Activated gamma-delta T cell (primary cell): ENCODE results near the gene ZNF648.
"Not testable (repeated sequence)": the region's sequence is repeated elsewhere in the genome, so short reads cannot be mapped to it uniquely, and the experiment has no call there.

ENCODE experiments used
- DNase-seq: peaks from one replicate; lab custom pipeline; 2025; lab: John Stamatoyannopoulos, UW
- total RNA-seq, 2 donors: gene quantifications; one replicate each; lab custom pipeline; 2026; lab: John Stamatoyannopoulos, UW

ZNF648 gene, protein sequence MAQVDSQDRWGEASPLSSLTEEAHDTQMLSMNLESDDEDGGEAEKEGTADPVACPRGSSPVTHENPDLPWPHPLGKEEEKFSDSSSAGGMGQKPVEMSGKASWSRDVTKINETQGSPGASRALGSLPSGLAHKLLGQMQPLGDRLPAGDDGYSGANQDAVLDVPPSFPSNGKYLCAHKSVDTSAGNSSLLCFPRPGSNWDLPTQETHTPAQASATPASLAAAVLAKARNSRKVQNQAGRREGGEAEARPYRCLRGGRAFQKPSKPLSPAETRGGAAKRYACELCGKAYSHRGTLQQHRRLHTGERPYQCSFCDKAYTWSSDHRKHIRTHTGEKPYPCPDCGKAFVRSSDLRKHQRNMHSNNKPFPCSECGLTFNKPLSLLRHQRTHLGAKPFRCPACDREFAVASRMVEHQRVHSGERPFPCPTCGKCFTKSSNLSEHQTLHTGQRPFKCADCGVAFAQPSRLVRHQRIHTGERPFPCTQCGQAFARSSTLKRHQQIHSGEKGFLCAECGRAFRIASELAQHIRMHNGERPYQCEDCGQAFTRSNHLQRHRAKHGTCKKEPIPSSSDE
- 0 to 0.04 reads per million in 2 donors for total RNA-seq

DNA sequence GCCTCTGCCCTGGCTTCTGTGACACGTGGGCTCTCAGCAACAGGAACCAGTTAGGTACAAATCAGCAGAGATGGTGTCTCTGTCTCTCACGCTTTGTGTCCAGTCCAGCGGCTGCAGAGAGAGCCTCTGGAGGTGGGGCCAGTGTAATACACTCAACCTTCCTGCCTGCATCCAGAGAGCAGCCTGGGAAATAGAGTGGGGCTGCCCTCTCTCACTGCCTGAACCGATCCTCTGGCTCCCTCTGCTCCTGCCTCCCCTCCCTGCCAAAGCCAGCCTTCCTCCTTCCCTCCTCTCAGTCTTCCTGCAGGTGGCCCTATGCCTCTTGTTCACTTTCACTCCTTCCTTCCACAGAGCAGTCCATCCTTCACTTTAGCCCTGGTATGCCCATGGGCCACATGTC, at the start of gene ZNF648:
Gene ZNF648 (minus strand): TSS at position 119 of the 400 bp plus-strand sequence. CDS start 3,702 bp downstream, outside the sequence.
- no peak for DNase-seq

DNA sequence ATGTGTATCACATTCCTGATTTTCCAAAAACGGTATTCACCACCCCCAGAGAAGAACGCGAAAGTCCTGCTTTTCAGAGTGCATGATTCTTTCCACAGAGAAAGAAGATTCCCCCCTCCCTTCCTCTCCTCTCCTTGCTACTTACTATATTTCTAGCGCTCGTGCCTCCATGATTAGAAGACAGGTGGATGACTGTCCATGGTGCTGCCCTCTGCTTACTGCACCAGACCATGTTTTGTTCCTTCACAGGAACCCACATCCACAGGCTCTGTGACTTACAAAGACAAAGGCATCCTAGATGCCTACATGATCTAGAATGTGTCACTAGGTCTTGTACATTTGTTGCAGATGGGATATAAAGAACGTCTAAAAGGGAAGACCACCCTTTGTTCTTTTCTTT, 49.1 kb upstream of the ZNF648 start:
- no peak for DNase-seq

DNA sequence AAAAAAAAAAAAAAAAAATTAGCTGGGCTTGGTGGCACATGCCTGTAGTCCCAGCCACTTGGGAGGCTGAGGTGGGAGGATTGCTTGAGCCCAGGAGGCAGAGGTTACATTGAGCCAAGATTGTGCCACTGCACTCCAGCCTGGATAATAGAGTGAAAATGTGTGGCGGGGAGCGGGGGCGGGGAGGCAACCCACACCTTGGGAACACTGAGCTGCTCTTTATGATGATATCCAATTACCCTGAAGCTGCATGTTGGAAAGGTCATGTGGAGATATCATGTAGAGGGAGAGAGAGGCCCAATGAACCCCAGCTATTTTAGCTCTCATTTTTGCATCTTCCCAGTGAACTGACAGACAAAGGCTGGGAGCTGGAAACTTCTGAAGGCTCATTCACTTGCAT, 48.3 kb upstream of the ZNF648 start:
- no peak for DNase-seq

DNA sequence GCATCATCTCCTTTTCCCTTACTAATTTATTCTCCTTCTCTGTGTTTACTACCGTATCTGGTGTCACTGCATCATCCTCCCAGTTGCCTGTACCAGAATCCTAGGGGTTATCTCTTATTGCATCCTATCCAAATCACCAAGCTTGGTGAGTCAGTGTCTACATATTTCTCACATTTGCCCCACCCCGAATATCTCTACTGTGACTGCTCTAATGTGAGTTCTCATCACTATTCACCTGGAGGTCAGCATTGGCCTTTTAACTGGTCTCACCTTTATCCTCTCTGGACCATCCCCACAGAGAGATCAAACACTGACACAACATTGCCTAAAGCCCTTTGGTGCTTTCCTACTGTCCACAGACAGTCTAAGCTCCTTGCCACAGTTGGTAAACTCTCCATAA, 45.7 kb upstream of the ZNF648 start:
- DNase-seq = no peak

DNA sequence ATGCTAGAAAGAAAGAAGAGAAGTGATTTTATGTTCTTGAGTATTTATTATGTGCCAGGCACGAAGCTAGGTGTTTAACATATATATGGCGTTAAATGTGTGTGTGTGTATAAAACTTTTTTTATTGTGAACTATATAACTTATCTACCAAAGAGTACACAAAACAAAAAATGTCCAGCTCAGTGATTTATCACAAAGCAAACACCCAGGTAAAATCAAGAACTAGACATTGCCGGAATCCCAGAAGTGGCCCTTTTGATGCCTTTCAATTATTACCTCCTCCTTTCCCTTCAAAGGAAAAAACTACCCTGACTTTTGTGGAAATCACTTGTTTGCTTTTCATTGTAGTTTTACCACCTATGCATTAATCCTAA, 40.5 kb upstream of the ZNF648 start:
- no peak for DNase-seq

DNA sequence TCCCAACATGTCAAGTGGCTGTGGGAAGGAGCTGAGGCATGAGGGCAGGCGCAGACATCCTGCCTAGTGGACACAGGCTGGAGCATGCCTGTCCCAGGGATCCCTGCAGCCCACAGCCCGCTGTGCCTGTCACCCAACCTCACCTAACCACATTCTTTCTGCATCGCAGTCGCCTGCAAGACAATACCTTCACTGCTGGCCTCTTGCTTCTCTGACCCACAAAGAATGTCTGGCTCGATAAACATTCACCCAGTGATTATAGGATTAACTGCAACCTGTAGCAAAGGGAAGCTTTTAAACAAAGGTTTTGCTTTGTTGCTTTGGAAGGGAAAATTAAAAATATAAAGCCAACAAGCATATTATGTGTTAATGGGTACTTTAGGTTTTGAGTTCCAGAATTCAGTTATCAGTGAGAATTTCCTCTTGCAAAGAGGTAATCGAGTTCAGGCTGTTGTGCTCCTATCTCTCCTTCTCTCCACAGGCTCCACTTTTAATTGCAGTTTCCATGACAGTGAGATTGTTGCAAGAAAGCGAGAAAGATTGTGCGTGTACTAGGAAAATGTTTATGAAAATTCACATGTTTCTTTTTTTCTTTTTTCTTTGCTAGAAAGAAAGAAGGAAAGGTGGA, 40.0 kb upstream of the ZNF648 start:
- DNase-seq = no peak

DNA sequence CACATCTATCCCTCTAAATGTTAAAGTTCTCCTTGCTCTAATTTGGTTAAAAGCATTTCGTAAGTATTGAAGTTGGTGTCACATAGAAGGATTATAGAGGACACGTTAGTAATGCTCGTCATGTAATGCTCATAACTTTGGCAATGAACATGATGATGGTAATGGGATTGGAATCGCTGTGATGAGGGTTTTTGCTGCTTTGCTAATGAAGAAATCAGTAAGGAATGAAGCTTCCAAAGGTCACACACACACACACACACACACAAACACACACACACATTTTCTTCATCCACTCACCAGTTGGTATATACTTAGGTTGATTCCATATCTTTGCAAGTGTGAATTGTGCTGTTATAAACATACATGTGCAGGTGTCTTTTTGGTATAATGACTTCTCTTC, 36.8 kb upstream of the ZNF648 start:
- no peak for DNase-seq

DNA sequence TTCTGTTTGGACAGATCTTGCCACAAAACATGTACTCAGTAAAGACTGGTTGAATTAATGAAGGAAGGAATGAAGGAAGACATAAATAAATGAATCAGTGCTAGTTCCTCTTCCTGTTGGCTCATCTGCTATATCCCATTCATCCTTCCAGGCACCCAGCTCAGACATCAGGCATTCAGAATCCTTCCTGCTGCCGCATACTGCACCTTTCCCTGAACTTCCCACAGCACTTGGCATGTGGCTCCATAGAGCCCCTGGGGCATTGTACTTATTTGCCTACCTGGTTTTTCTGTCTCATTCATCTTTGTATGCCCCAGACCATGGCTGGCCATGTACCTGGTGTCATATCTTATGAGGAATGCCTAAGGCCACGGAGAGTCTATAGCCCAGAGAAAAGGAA, 34.4 kb upstream of the ZNF648 start:
- DNase-seq = no peak

DNA sequence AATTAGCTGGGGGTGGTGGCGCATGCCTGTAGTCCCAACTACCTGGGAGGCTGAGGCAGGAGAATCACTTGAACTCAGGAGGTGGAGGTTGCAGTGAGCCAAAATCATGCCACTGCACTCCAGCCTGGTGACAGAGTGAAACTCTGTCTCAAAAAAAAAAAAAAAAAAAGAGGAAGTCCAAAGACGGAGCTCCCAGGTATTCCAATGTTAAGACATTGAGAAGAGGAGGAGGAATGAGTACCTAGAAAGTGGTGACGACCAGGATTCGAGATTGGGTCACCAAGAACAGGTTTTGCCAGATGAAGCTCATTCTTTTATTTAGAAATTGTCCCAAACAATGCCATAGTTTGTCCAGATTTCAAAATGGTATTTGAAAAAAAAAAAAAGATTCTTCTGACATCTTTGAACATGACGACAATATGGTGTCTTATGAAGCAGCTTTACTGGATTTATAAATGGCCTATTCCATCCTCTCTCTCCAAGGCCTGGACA, 33.0 kb upstream of the ZNF648 start:
- not testable (repeated sequence) for DNase-seq

DNA sequence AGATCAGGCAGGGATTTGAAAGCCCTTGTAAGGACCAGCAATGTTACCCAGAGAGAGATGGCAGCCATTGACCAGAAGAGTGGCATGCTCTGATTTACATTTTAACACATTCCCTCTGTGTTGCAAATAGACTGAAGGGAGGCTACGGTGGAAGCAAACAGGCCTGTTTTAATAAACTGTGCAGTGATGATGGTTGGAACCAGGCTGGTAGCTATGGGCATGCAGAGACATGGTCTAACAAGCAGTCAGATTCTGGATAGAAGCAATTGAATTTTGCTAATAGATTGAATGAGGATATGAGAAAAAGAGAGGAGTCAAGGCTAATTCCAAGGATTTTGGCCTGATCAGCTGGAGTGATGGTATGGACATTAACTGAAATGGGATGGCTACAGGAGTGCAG, 32.3 kb upstream of the ZNF648 start:
- no peak for DNase-seq

DNA sequence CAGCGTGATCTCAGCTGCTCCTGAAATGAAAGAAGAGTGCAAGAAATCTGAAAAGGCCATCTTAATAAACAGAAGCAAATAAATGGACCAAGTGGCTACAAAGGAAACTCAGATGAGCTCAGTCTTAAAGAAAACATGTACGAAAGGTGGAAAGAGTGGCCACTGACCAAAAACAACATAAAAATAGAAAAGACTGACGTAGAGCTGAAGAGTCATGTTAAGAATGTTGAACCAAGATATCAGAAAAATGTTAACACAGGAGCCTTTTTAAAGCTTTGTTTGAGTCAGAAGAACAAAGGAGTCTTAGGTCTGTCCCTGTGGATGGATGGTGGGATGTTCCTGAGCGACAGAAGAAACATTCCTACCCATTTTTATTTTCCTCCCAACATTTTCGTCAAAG, 30.8 kb upstream of the ZNF648 start:
- no peak for DNase-seq

DNA sequence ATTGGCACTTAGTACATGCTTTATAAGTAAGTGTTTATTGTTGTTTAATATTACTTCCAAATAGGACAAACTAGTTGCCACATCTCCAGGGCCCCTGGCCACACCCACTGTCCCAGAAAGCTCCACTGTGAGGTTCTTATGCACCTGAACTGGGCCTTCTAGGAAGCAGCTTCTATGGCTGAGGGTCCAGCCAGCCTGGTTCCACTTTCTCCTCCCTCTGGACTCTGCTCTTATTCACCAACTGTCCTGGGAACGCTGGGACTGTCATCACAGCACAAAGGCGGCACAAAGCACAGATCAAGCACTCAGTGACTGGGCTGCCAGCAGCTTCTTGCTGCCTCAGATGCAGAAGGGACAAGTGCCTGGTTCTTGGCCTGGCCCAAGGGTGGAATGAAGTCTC, 29.6 kb upstream of the ZNF648 start:
- DNase-seq = no peak

DNA sequence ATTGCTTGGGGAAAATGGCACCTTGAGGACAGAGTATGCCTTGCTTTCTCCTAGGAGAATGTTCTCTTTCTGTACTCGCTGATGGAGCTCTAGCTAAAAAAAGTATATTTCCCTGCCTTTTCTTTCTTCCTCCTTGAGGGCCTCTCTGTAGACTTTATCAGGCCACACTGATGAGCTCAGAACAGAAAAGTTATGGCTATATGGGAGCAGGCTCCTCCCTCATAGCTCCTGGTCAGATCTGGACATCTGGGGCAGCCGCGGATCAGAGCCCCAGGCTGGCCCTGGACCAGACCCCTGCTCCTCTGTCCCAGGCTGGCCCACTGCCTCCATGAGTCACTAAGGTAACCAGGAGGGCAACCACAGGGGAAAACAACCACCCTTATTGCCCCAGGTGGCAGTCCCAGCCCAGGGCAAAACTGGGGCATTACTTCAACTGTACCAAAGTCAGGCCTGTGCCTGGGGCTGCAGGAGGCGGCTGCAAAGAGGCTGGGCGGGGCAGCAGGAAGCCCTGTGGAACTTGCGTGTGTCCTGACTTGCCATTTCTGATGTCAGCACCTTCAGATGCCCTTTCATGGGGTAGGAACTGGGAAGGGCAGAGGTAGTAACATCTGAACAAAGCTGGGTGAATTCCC, 26.3 kb upstream of the ZNF648 start:
- DNase-seq = no peak

DNA sequence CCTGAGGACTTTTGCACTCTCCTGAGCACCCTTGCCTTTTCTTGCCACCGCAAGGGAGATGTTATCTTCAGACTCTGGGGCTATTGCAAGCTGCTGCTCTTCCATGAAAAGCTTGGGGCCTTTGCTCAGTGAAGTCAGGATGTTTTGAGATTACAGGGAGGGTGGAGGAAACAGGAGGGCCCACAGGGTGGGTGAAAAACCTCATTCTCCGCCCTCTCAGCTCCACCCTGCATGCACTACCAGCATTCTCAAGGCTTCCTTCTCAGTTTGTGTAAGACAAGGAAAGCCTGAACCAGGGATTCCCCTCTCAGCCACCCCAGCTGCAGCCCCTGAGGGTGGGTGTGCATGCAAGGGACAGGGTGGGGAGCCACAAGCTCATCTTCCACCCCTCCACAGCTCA, 25.8 kb upstream of the ZNF648 start:
- DNase-seq = no peak

DNA sequence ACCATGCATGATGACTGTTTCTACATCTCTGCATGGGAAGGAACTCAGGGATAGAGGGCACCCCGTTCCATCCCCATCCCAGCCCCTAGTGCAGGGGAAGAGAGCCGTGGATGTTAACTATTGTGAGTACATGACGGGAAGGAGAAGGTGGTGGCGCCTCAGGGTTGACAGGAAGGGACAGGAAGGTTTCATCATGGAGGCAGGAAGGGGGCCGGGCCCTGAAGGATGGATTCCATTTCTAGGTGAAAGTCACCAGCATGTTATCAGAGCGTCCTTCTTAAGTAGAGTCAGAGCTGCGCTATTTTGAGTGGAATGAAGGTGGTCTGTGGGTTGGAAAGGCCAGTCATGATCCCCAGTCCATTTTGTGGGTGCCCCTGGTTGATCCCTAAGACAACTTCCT, 25.1 kb upstream of the ZNF648 start:
- DNase-seq = no peak

DNA sequence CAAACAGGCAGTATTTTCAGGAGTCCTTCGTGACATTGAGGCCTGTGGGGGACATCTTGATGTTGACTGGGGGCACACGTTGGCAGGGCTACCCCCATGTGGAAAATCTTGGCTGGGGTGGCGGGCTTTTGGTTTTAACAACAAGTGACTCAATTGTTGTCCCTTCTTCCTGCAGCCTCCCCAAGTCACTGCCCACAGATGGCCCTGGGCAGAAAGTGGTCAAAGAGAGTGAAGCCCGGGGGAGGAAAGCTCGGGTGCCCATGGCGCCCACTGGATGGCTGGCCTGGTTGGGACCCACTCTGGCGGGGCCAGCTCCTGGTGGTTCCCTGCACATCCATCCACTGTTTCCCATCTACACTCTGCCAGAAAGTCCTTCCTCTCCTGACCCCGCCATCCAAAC, 24.6 kb upstream of the ZNF648 start:
- DNase-seq = no peak

DNA sequence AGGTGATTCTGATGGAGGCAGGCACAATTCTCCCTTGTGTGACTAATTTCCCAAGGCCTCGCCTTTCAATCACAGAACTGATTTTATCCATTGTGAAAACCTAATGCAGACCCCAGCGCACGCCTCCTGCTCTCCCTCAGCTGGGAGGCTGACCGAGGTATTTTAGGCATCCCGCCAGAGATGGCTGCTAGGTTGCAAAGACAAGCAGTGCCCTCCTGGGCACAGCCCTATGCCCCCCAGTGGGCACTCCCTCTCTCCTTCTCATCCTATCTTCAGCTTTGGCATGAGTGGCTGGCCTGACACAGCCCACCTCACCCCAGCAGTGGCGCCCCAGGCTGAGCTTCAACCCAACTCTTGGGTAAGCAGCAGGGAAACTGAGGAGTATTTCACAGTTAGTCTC, 24.2 kb upstream of the ZNF648 start:
- no peak for DNase-seq

DNA sequence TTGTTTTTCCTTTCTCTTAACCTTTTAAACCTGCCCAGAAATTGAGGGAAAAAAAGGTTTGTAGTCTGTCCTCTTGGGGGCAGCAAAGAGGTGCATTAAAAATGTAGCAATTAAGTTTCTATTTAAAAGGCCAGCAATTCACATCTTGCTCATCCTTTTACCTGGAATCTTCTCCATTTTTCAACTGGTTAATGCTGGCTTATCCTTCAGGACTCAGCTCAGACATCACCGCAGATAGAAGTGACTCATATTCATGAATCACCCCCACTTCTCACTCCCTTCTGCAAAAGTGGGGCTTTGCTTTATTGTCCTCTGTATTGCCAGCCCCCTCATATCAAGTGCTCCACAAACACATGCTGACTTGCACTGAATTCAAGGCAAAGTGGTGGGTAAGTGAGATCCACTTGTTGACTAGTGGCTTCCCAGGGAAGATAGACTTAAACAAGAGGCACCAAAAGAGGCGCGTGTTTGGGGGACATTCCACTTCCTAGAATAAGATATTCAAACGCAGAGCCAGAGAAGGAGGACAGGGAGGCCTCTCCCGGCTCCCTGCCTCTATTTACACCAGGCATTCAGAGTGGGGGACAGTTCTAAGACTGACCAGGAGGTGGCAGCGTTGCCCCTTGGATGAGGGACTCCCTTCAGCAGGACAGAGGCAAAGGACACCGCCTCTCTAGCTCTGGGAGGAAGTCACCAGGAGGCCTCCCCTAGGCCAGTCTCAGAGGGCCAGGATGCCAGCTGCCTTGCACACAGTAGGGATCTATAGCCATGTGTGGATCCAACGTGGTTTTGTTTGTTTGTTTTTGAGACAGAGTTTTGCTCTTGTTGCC, 23.2 kb upstream of the ZNF648 start:
- no peak for DNase-seq

DNA sequence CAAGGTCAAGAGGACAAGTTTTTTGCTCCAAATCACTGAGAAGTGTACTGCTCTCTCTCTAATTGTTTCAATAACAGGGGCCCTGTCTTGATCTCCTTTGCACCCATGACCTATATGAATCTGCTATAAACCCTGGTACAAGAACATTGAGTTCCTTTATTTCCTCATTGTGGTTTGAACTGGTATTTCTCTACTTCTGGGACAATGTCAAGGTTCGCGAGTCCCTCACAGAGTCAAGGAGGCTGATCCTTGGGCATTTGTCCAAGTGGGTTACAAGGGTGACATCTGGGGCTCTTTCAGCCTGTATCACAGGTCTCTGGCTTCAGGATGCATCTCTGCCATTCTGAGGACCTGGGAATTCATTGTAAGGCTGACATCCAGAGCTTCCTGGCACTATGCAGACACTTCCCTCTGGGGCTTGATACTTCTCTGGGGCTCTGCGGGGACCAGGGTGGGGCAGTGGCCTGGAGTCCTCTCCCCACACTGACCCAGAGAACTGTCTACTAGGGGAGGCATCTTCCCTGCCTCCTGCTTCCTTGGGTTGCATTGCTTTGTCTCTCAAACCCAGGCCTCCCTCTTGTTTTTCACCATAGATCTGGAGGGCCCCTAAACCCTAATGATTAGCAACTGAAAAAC, 22.5 kb upstream of the ZNF648 start:
- no peak for DNase-seq

DNA sequence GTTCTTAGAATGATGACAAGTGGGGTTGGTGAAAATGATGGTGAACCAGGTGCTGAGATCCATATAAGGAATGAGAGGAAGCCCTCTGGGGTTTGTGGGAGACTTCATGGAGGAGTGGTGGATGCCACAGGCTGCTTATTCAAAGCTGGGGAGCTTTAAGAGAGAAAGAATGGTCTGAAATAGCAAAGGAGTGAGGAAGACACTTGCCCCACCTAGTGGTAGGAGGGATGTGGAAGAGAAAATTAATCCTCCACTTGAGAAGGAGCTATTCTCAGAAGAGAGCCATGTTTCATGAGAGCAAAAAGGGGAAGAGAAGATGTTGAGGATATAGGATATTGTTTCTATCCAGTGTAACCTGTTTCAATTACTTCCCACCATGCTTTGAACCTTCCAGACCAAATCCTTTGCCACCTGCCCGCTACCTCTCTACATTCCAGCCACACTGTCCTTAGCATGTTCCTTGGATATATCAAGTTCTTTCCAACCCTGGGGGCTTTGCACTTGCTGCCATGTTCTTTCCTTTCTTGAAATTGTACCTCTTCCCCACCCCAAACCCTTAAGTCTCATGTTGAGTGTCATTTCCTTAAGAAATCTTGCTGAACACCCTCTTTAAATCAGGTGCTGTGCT, 19.6 kb upstream of the ZNF648 start:
- no peak for DNase-seq

DNA sequence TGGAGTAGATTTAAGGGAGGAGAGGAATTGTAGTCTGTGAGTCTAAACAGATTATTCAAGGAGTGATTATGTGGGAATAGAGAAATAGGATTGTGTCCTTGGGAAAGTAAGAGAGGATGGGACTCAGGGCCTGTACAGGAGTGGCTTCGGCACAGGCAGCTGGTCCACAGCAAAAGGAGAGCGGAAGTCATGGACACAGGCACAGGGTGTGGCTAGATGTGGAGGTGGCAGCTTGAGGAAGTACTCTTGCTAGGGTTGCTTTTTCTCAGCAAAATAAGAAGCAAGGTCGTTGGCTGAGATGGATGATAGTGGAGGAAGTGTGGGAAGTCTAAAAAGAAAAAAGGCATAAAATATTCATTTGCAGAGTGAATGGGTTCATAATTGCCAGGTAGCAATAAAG, 18.5 kb upstream of the ZNF648 start:
- DNase-seq = no peak
